HepG2 (cell line): ENCODE data around the gene CLDN20. TPM values are rescaled to one million over a fixed set of nuclear protein-coding genes. Genes with fewer than 3 reads are reported as not detected.

ENCODE experiments used
- ATAC-seq: fragments of 200-7000 bp; cut with Tn5 transposase; 3 replicates; pipeline ENCODE4 v1.9.1; 2020; ENCODE audit warnings: mild to moderate bottlenecking, moderate library complexity
- BruUV-seq: library from RNA; stranded (reverse); fragments of 400-500 nt; replicated peaks from 2 replicates; lab custom pipeline; 2021; lab: Mats Ljungman, UMichigan
- CTCF ChIA-PET: fragments of 300-600 bp; formaldehyde crosslinking; extraction: SDS; loops from one replicate; lab custom pipeline; 2021; ENCODE audit warnings: low total read pairs, inconsistent platforms, low intra/inter-chr PET ratio; lab: Yijun Ruan, JAX
- POLR2A ChIA-PET: fragments of 350-600 bp; sonication (Branson Sonifier 250); formaldehyde crosslinking; loops from one replicate; lab custom pipeline; 2020; ENCODE audit warnings: antibody characterized with exemption, inconsistent platforms; lab: Yijun Ruan, JAX
- DNase-seq: peaks from one replicate; pipeline ENCODE4 v3.0.0-alpha.2; 2015; ENCODE audit warnings: low spot score
- FAIRE-seq: peaks from 3 replicates; lab custom pipeline; 2011; peaks lifted over from hg19 to GRCh38; lab: Jason Lieb, UNC
- H2AFZ ChIP-seq: one replicate; pipeline ENCODE4 v1.6.1; 2011; ENCODE audit warnings: low read length, inconsistent platforms
- H3K27ac ChIP-seq: fragments of 300-600 bp; 3 replicates; pipeline ENCODE4 v1.8.0; 2011; ENCODE audit warnings: mixed run types, mild to moderate bottlenecking, mixed read lengths, low read length, inconsistent platforms; ENCODE audit not compliant: insufficient read depth; ENCODE audit errors: extremely low read length
- H3K27me3 ChIP-seq, 2 experiments: fragments of 200-600 bp in 1 of 2; 2 replicates in 1 of 2; 3 replicates in 1 of 2; pipeline versions ENCODE4 v1.6.0 to v1.8.0; 2011; ENCODE audit warnings: low read length in 2 of 2, mild to moderate bottlenecking in 2 of 2, moderate library complexity in 2 of 2, inconsistent platforms in 1 of 2; ENCODE audit not compliant: insufficient read depth in 2 of 2, control insufficient read depth in 1 of 2
- H3K36me3 ChIP-seq, 2 experiments: fragments of 200-600 bp in 1 of 2; replicated peaks in 1 of 2; 2 replicates in 1 of 2; 3 replicates in 1 of 2; pipeline versions ENCODE4 v1.5.1 to v1.8.0; 2011; ENCODE audit warnings: low read length in 2 of 2, inconsistent platforms in 1 of 2; ENCODE audit not compliant: insufficient read depth in 2 of 2, control insufficient read depth in 1 of 2
- H3K4me1 ChIP-seq: 2 replicates; pipeline ENCODE4 v1.5.1; 2012; ENCODE audit warnings: low read length, inconsistent platforms; ENCODE audit not compliant: insufficient read depth
- H3K4me2 ChIP-seq: 2 replicates; pipeline ENCODE4 v1.6.0; 2011; ENCODE audit warnings: low read depth, low read length, inconsistent platforms
- H3K4me3 ChIP-seq, 3 experiments: fragments of 200-600 bp in 1 of 3; sonication (generic), shearing (Covaris generic) in 1 of 3; replicated peaks in 1 of 3; 2 replicates each; pipeline ENCODE4 v1.5.1; 2011 to 2016; ENCODE audit warnings: low read length in 3 of 3, inconsistent platforms in 2 of 3, low read depth in 2 of 3, mild to moderate bottlenecking in 2 of 3, control low read depth in 1 of 3, mixed read lengths in 1 of 3; ENCODE audit not compliant: insufficient read depth in 1 of 3
- H3K79me2 ChIP-seq: one replicate; pipeline ENCODE4 v1.6.1; 2011; ENCODE audit warnings: low read length, inconsistent platforms; ENCODE audit not compliant: insufficient read depth
- H3K9ac ChIP-seq: 2 replicates; pipeline ENCODE4 v1.6.0; 2011; ENCODE audit warnings: mild to moderate bottlenecking, low read depth, low read length, inconsistent platforms; ENCODE audit not compliant: insufficient read depth
- H3K9me3 ChIP-seq: 2 replicates; pipeline ENCODE4 v1.5.1; 2012; ENCODE audit warnings: mild to moderate bottlenecking, low read length
- H4K20me1 ChIP-seq: 2 replicates; pipeline ENCODE4 v1.6.0; 2011; ENCODE audit warnings: inconsistent platforms, mild to moderate bottlenecking, low read length, moderate library complexity; ENCODE audit not compliant: insufficient read depth
- BHLHE40 ChIP-seq: IDR thresholded peaks from 2 replicates; pipeline ENCODE4 v1.6.1; 2011; ENCODE audit warnings: low read length, improper control_type of control experiment
- CEBPB ChIP-seq: IDR thresholded peaks from 2 replicates; pipeline ENCODE4 v1.6.1; 2011; ENCODE audit warnings: low read depth, low read length, improper control_type of control experiment, borderline replicate concordance
- FOSL2 ChIP-seq: sonication (generic); formaldehyde crosslinking; IDR thresholded peaks from 2 replicates; pipeline ENCODE4 v1.4.0; 2020; ENCODE audit warnings: missing genetic modification reagents
- FOXA1 ChIP-seq, 2 experiments: fragments of 450-650 bp in 1 of 2; sonication (generic) in 1 of 2; formaldehyde crosslinking in 1 of 2; IDR thresholded peaks; 2 replicates each; pipeline versions ENCODE4 v1.4.0 to v1.6.1; 2016 to 2020; ENCODE audit warnings: missing genetic modification reagents in 1 of 2
- KDM3A ChIP-seq: IDR thresholded peaks from 2 replicates; pipeline ENCODE4 v1.6.1; 2018; ENCODE audit warnings: low read depth, missing compliant biosample characterization
- MAFF ChIP-seq: IDR thresholded peaks from 2 replicates; pipeline ENCODE4 v1.6.1; 2011; ENCODE audit warnings: low read depth, low read length, improper control_type of control experiment
- RARA ChIP-seq: IDR thresholded peaks from 2 replicates; pipeline ENCODE4 v1.6.1; 2016; ENCODE audit warnings: missing genetic modification reagents, missing compliant biosample characterization
- SAP130 ChIP-seq: IDR thresholded peaks from 2 replicates; pipeline ENCODE4 v1.6.1; 2016; ENCODE audit warnings: low read depth
- ZBTB7B ChIP-seq: sonication (generic); formaldehyde crosslinking; IDR thresholded peaks from 2 replicates; pipeline ENCODE4 v1.4.0; 2020; ENCODE audit warnings: missing genetic modification reagents
- ZMYM4 ChIP-seq: sonication (generic); formaldehyde crosslinking; IDR thresholded peaks from 2 replicates; pipeline ENCODE4 v1.8.1; 2023; ENCODE audit warnings: mild to moderate bottlenecking, missing genetic modification reagents
- ZNF546 ChIP-seq: sonication (generic); formaldehyde crosslinking; conservative IDR thresholded peaks from 2 replicates; pipeline ENCODE4 v1.8.1; 2023; ENCODE audit warnings: mild to moderate bottlenecking, missing genetic modification reagents
- WGBS: methylation state at CpG from one replicate; pipeline ENCODE4 v1.1.6; 2017; ENCODE audit warnings: low lambda C conversion rate; 5-methylcytosine and 5-hydroxymethylcytosine counted together
- in situ Hi-C: cut with HindIII; loops from 2 replicates; pipeline ENCODE4 v1.10.0; 2017; ENCODE audit warnings: low pct_unique_long_range_greater_than_20kb; ENCODE audit not compliant: extremely low pct_ligation_motif_present
- intact Hi-C: fragments of 100-400 bp; cut with micrococcal nuclease; formaldehyde crosslinking; loops from one replicate; pipeline ENCODE4 v1.10.0; 2022; ENCODE audit not compliant: unreplicated experiment
- polyA plus RNA-seq, 8 experiments: library from polyadenylated mRNA; depleted of rRNA in 3 of 8; stranded (reverse) in 7 of 8; unstranded in 1 of 8; fragments of >200 nt; fragmentation: Illumina TruSeq in 4 of 8; extraction: Trizol in 4 of 8; gene quantifications; 2 replicates each; pipeline versions ENCODE4 v1.2.1 to v1.2.3, GENCODE V29; 2011 to 2016; ENCODE audit warnings: low read depth in 4 of 8, missing spikeins in 1 of 8, mixed read lengths in 1 of 8; ENCODE audit not compliant: insufficient read depth in 1 of 8
- total RNA-seq, 5 experiments: library from RNA; depleted of rRNA; stranded (reverse); fragments of >200 nt; fragmentation: Illumina TruSeq; extraction: Trizol; gene quantifications; 2 replicates each; pipeline ENCODE4 v1.2.3, GENCODE V29; 2016; ENCODE audit warnings: low read depth in 1 of 5
- TF ChIP-seq, protein P1 (sequence below): IDR thresholded peaks from 2 replicates; pipeline ENCODE4 v1.4.0; 2020; ENCODE audit warnings: mild to moderate bottlenecking, missing genetic modification reagents

Gene CLDN20
- total and polyA plus RNA-seq, 2 of the 13 experiments (the other 11 are each of a cell fraction or from before 2014, with no cell fraction given): not detected

DNA sequence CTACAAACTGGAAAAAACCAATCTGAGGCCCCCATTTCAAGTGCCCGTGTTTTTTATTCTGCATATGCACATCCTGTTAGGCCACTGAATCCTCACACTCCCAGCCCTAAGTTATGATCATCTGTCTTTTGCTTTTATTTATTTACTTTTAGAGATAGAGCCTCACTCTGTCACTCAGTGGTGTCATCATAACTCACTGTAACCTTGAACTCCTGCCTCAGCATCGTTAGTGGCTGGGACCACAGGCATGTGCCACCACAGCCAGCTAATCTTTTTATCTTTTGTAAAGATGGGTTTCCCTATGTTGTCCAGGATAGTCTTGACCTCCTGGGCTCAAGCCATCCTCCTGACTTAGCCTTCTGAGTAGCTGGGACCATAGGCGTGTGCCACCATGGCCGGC lies 29.6 kb upstream of the CLDN20 start:
- WGBS: 64% methylated on average over 3 of the region's 4 CpGs
- 0 out of 2 replicates have a peak, but pooled peaks cover 5% of the 10 kb centered on the region for H3K4me1 ChIP-seq
- H3K27ac ChIP-seq: no peak overlapping the region
- H2AFZ ChIP-seq: no peak overlapping the region
- H4K20me1 ChIP-seq: no peaks in the 10 kb centered on the region
- H3K9me3 ChIP-seq: peaks cover 7% of the 10 kb centered on the region; the same call in 1 of the 2 replicates
- no peak overlapping the region for H3K4me2 ChIP-seq
- FAIRE-seq (no peak), DNase-seq (peak; percentile 53), ATAC-seq (peak; percentile 46; the same call in 2 of the 3 replicates)
- intact Hi-C loops (no loop called here), in situ Hi-C loops (no loop called here)
- CTCF ChIA-PET: no interaction called here
- H3K36me3 ChIP-seq: no peaks in the 10 kb centered on the region
- H3K4me3 ChIP-seq: no peak overlapping the region
- H3K79me2 ChIP-seq: no peaks in the 10 kb centered on the region
- BruUV-seq: no TSS peak
- H3K27me3 ChIP-seq: no peaks in the 10 kb centered on the region
- no peak for TF ChIP-seq ZBTB7B (CRISPR knock-in tag)
- TF ChIP-seq FOSL2 (CRISPR knock-in tag): peak; percentile 41; the same call in 1 of the 2 replicates
- peak; percentile 77 for TF ChIP-seq RARA (CRISPR knock-in tag)
- TF ChIP-seq FOXA1 (IDR thresholded peaks at IDR 0.05): no peak
- TF ChIP-seq FOXA1 (CRISPR knock-in tag; IDR thresholded peaks at IDR 0.05): 0 out of 2 replicates have a peak, but pooled peaks have one; percentile 7
- 0 out of 2 replicates have a peak, but pooled peaks have one; percentile 15 for TF ChIP-seq MAFF
- TF ChIP-seq ZMYM4 (CRISPR knock-in tag): 0 out of 2 replicates have a peak, but pooled peaks have one; percentile 11
- TF ChIP-seq ZNF546 (CRISPR knock-in tag): no peak
- TF ChIP-seq, protein P1, sequence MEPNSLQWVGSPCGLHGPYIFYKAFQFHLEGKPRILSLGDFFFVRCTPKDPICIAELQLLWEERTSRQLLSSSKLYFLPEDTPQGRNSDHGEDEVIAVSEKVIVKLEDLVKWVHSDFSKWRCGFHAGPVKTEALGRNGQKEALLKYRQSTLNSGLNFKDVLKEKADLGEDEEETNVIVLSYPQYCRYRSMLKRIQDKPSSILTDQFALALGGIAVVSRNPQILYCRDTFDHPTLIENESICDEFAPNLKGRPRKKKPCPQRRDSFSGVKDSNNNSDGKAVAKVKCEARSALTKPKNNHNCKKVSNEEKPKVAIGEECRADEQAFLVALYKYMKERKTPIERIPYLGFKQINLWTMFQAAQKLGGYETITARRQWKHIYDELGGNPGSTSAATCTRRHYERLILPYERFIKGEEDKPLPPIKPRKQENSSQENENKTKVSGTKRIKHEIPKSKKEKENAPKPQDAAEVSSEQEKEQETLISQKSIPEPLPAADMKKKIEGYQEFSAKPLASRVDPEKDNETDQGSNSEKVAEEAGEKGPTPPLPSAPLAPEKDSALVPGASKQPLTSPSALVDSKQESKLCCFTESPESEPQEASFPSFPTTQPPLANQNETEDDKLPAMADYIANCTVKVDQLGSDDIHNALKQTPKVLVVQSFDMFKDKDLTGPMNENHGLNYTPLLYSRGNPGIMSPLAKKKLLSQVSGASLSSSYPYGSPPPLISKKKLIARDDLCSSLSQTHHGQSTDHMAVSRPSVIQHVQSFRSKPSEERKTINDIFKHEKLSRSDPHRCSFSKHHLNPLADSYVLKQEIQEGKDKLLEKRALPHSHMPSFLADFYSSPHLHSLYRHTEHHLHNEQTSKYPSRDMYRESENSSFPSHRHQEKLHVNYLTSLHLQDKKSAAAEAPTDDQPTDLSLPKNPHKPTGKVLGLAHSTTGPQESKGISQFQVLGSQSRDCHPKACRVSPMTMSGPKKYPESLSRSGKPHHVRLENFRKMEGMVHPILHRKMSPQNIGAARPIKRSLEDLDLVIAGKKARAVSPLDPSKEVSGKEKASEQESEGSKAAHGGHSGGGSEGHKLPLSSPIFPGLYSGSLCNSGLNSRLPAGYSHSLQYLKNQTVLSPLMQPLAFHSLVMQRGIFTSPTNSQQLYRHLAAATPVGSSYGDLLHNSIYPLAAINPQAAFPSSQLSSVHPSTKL (CRISPR knock-in tag): peak; percentile 41; the same call in 1 of the 2 replicates
- TF ChIP-seq CEBPB: peak; percentile 5; the same call in 1 of the 2 replicates
- TF ChIP-seq SAP130 (CRISPR knock-in tag): peak; percentile 28; the same call in 1 of the 2 replicates
- 0 out of 2 replicates have a peak, but pooled peaks have one; percentile 17 for TF ChIP-seq BHLHE40
- TF ChIP-seq KDM3A (CRISPR knock-in tag): no peak
- H3K9ac ChIP-seq: no peak overlapping the region
- POLR2A ChIA-PET: interaction anchor here (1.2 kb wide), 1 partner anchor 12 kb away, joined by 7 read pairs; no protein-coding TSS in a partner anchor
